HG03108 (cell line): ENCODE data around the gene NSUN6.

Source experiments
- ATAC-seq: cut with Tn5 transposase; IDR thresholded peaks from one replicate; pipeline ENCODE4 v1.9.1; 2021; ENCODE audit warnings: moderate library complexity; ENCODE audit not compliant: unreplicated experiment

Gene NSUN6

DNA sequence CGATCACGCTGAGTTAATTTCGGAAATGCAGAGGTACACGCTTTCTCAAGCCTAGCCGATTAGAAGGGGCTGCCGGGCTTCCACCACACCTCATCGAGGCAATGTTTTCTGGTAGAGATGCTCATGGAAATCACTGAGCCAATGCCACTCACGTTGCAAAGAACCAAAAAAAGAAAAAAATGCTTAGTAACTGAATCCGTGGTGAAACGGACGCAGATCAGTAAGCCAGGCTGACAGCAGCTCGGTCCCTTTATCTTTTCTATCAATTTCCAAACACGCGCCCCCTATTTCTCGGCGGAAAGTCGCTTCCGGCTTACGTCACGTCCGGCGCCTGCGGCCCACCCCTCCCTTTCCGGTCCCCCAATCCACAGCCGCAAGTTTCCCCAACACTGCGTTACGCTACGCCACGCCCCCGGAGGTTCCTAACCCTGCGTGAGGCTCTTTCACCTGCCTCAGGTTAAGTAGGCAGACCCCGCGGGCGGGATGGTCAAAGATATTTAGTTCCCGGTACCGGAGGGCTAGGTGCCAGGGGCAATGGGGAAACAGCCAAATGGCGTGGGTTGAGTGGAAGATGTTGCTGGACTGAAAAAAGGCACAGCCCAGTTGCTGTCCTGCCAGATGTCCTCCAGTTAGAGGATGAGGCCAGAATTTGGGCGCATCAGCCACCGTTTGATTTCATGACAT, at the start of gene NSUN6:
Gene NSUN6 (minus strand): TSS at position 264 of the 684 bp plus-strand sequence. CDS start 384 bp downstream, outside the sequence.
- peak; percentile 96 for ATAC-seq

DNA sequence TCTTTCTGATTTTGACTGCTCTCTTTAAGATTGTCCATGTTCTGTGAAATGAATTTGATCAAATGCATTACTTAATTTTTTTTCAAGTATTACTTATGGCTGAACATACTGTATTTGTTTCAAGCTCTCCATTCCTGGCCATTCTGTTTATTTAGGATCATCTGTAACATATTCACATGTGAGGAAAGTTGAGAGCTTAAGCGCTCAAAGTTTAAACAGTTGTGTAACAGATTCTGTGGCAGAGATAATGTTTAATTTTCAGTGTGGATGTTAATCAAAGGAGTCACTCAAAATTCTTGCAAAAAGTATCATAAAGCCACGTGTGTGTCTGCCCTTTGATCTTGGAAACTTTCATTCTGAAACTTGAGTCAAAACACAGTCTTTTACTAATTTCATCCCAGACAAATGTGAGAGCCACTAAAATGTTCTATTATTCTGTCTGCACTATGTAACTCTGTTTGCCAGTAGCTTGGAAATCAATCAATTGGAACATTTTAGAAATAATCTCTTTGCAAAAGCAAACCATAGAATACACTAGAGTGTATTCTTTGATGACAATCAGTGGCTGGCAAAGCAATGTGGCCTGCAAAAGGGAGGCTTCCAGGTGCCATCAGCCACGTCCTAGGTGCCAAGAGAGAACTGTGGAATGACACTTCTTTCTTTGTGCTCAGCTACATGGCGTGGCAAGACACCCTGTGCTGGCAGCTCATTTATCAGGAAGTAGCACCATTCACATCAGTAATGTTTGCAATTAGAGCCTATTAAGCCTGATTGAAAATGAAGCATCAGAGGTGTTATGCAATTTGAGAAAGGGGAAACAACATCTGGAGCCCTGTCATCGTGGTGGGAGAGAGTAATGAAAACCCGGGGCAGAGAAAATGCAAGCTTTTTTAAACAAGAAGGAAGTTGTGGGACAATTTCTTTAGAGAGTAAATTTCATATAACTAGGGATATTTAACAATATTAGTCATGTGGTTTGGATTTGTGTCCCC, 48.8 kb upstream of the NSUN6 start:
- ATAC-seq: no peak

- no peak for ATAC-seq
Measured at GRCh38 chr10:18690541-18690940, 39.2 kb upstream of the NSUN6 start.

GRCh38 chr10:18689498-18689897, 38.1 kb upstream of the NSUN6 start:
- no peak for ATAC-seq

- ATAC-seq: no peak
Measured at GRCh38 chr10:18687706-18688105, 36.3 kb upstream of the NSUN6 start.

DNA sequence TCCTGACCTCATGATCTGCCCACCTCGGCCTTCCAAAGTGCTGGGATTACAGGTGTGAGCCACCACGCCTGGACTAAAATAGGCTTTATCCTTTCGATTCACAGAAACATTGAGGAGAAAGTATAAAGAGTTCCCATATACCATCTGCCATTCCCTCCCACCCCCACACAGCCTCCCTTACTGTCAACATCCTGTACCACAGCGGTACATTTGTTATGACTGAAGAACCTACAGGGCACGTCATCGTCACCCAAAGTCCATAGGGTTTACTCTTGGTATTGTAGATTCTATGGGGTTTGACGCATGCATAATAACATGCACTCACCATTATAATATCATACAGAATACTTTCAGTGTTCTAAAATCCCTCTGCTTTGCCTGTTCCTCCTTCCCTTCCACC, 35.8 kb upstream of the NSUN6 start:
- no peak for ATAC-seq

DNA sequence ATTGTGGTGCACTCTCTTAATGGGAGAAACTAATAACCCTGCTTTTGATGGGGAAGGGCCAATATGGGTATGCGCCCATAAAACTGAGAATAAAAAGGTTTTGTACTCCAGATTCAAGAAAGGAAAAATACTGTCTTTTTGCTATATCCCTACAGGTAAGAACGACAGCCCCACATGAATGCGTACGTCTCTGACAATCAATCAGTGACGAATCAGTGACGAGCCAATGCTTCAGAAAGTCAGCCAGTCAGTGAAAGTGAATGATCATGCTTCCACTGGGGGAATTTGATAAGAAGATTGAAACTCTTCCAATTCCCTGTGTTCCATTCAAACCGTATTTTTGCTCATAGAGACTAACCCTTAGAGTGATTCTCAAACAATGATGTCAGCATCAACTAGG, 34.2 kb upstream of the NSUN6 start:
- ATAC-seq: no peak

DNA sequence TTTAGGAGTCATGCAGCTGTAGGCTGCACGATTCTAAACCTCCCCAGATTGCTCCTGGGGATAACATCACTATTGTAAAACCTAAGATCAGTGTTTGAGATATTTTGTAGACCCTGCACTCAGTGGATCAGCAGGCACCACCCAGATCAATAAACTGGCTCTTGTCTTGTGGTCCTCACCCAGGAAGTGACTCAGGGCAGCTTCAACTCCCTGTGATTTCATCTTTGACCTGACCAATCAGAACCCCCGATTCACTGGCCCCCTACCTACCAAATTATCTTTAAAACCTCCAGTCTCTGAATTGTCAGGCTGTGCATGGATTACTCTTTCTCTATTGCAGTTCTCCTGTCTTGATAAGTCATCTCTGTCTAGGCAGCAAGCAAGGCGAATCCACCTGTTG, 33.6 kb upstream of the NSUN6 start:
- no peak for ATAC-seq

DNA sequence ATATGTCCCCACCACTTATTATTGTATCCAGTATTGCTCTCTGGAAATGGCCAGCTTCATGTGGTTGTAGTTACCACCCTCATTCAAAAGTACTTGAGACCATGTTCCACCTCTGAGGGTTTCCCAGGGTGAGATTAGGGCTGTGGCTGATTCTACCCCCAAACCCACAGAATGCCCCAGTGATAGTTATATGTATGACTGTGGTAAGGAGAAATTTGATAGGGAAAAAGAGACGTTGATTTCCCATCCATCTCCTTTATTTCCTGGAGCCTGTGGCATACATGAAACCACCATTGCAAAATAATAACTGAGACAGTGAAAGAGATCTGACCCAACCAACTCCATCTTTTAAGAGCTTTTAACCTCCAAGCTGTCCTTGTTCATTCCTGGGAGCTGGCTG, 33.0 kb upstream of the NSUN6 start:
- no peak for ATAC-seq

- ATAC-seq: no peak
Measured at GRCh38 chr10:18683427-18683826, 32.0 kb upstream of the NSUN6 start.

GRCh38 chr10:18681971-18682411, 30.6 kb upstream of the NSUN6 start:
- no peak for ATAC-seq

GRCh38 chr10:18681366-18681765, 30.0 kb upstream of the NSUN6 start:
- no peak for ATAC-seq

- no peak for ATAC-seq
Measured at GRCh38 chr10:18680754-18681153, 29.4 kb upstream of the NSUN6 start.

DNA sequence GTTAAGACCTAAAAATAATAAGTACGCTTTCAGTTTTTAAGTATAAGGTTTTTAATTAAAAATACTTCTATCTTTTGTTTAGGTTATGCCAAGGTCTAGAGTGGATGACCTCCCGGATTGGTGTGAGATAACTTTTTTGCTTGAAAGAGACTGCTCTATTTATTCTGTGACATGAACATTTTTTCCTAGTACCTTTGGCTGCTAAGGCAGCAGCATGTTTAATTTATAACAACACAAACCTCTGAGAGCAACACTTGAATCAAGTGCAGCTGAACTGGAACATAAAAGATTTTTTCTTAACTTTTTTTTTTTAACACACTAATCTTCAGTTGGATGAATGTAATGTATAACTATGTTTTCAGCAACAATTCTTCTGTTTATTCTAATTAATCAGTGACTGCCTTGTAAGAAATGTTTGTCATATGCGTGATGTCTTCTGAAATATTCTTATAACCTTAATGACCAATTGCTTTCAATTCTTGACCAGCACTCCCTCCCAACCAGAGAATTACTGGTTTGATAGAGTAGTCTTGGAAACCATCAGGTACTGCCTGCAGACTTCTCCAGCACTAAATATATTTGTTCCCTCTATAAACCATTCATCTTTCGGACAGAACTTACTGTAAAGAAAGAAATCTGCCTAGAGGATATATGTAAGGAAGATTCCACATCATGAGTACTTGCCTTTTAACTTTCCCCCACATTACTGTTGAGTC, 23.9 kb upstream of the NSUN6 start:
- ATAC-seq: no peak

- ATAC-seq: no peak
Measured at GRCh38 chr10:18668026-18668425, 16.6 kb upstream of the NSUN6 start.

- ATAC-seq: no peak
Measured at GRCh38 chr10:18666810-18667209, 15.4 kb upstream of the NSUN6 start.

GRCh38 chr10:18665815-18666558, 14.6 kb upstream of the NSUN6 start:
- no peak for ATAC-seq

GRCh38 chr10:18664841-18665478, 13.6 kb upstream of the NSUN6 start:
- no peak for ATAC-seq

- no peak for ATAC-seq
Measured at GRCh38 chr10:18660816-18661431, 9.5 kb upstream of the NSUN6 start.
